H1 (cell line): ENCODE measurements around the gene DNAJC28. TPM values are rescaled to one million over a fixed set of nuclear protein-coding genes. Genes with fewer than 3 reads are reported as not detected.

Source experiments
- CBX5 ChIP-seq: fragments of 300-800, 300-1000 bp; sonication (generic); IDR thresholded peaks from 2 replicates; pipeline ENCODE4 v1.7.1; 2016; ENCODE audit warnings: antibody characterized with exemption, low read length, low read depth
- POLR2AphosphoS5 ChIP-seq: IDR thresholded peaks from 2 replicates; pipeline ENCODE4 v1.6.1; 2011; ENCODE audit warnings: low read depth, low read length
- RBBP5 ChIP-seq: IDR thresholded peaks from 2 replicates; pipeline ENCODE4 v1.7.1; 2012; ENCODE audit warnings: low read depth, mild to moderate bottlenecking, inconsistent platforms, low read length, moderate library complexity, borderline replicate concordance
- SIRT6 ChIP-seq: IDR thresholded peaks from one replicate; pipeline ENCODE4 v1.7.1; 2012; ENCODE audit warnings: low read length, inconsistent platforms
- polyA plus RNA-seq, 7 experiments: library from polyadenylated mRNA; depleted of rRNA in 3 of 7; stranded (reverse) in 5 of 7; unstranded in 2 of 7; fragments of >200 nt in 5 of 7; fragments of 200-250 nt in 2 of 7; gene quantifications; 1 replicate in 5 of 7; 2 replicates in 1 of 7; 4 replicates in 1 of 7; pipeline versions ENCODE4 v1.2.1 to v1.2.3, GENCODE V29; 2011 to 2013; ENCODE audit warnings: missing spikeins in 2 of 7, mixed read lengths in 2 of 7
- total RNA-seq: library from RNA; stranded (reverse); fragmentation: NEBNext Ultra II Directional; extraction: Animal tissue kit (Norgen Biotek cat#: 25700); gene quantifications from 2 replicates; pipeline ENCODE4 v1.2.1, GENCODE V29; 2021
- TF ChIP-seq, protein P1 (sequence below): IDR thresholded peaks from 2 replicates; pipeline ENCODE4 v1.6.1; 2012; ENCODE audit warnings: low read length, inconsistent platforms

The DNAJC28 gene
- total and polyA plus RNA-seq, 2 of the 8 experiments (the other 6 are each of a cell fraction or from before 2014, with no cell fraction given) = 0.97 to 4.3 TPM

DNA sequence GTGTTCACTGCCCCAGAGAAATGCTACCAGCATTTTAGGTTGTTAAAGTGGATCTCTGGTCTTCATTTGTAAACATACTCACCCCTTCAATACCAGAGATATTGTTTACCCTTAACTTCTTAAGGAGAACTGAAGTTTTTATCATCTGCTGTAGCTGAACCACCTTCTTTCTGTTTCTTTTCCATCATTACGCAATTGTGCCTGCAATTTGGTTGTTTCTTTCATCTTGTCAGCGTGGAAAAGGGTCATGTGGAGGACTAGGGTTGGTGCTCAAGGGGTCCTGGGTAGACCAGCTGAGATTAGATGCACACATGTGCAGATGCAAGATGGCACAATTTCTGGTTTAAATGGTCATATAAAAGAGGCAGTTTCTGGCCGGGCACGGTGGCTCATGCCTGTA lies 27.4 kb upstream of the DNAJC28 start (continued):
- TF ChIP-seq RBBP5 = no peak
- TF ChIP-seq, protein P1, sequence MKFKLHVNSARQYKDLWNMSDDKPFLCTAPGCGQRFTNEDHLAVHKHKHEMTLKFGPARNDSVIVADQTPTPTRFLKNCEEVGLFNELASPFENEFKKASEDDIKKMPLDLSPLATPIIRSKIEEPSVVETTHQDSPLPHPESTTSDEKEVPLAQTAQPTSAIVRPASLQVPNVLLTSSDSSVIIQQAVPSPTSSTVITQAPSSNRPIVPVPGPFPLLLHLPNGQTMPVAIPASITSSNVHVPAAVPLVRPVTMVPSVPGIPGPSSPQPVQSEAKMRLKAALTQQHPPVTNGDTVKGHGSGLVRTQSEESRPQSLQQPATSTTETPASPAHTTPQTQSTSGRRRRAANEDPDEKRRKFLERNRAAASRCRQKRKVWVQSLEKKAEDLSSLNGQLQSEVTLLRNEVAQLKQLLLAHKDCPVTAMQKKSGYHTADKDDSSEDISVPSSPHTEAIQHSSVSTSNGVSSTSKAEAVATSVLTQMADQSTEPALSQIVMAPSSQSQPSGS = no peak
- TF ChIP-seq POLR2AphosphoS5 = no peak
- no peak for TF ChIP-seq SIRT6
- no peak for TF ChIP-seq CBX5
